GM18505 (cell line): ENCODE results near the gene EYA2.

ENCODE experiments used
- ATAC-seq: cut with Tn5 transposase; IDR thresholded peaks from one replicate; pipeline ENCODE4 v1.9.1; 2021; ENCODE audit not compliant: unreplicated experiment
- POLR2A ChIP-seq: IDR thresholded peaks from 4 replicates; pipeline ENCODE4 v1.6.1; 2011; ENCODE audit warnings: borderline replicate concordance; ENCODE audit not compliant: insufficient read depth, insufficient read length; ENCODE audit errors: extremely low read depth

EYA2 gene

DNA sequence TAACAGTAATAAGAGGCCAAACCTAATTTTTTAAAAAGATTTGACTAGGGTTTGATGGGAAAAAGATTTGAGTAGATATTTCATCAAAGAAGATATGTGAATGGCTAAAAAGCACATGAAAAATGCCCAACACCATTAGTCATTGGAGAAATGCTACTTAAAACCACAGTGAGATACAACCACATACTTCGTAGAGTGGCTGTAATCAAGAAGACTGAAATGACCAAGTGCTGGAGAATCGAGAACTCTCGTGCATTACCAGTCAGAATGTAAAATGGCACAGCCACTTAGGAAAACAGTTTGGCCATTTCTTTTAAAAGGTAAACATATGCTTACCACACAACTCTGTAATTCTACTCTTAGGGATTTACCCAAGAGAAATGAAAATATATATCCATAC is 175.5 kb downstream of the EYA2 start:
- ATAC-seq = no peak
- TF ChIP-seq POLR2A = no peak

DNA sequence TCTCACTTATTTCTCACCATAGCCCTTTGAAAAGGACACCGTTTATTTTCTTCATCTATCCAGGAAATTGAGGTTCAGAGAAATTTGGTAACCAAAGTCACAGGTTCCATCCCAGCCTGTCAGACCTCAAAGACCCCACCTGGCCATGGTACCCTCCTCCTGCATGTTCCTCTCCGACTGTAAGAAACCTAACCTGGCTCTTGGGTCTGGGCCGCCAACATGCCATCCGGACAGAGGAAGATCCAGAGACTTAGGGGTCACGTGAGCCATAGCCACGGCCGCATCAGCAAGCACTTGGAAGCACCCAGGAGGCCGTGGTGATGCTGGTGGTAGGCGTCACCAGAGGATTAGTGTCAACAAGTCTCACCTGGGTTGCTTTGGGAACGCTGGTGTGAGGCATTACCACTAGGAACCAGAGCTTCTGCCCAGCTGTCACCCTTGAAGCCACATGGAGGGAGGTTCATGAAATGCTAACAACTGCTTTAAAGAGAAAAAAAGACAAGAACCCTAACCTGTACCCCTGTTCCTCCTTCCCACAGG is 177.1 kb downstream of the EYA2 start:
- no peak for TF ChIP-seq POLR2A
- ATAC-seq = no peak

DNA sequence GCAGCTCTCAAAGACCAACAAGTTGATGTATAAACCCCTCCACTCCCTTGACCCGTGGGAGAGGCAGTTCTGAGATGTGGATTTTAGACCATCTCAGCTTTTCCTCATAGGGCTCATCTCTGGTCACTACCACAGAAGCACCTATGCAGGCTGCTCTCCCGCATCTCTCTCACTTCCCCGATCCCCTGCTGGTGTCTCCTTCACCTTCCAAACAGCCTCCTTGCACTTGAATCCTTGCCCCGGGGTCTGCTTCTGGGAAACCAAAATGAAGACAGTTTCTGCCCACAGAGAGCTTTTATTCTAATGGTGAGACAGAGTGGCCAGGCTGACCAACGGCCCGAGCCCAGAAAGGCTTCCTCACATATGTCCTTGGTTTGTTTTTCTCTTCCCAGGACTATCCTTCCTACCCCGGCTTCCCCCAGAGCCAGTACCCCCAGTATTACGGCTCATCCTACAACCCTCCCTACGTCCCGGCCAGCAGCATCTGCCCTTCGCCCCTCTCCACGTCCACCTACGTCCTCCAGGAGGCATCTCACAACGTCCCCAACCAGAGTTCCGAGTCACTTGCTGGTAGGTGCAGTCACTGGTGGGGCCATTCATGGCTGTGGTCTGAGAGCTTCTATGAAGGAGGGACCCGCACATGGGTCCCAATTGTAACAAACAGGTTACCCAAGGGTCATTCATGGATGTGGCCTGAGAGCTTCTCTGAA is 179.3 kb downstream of the EYA2 start:
- no peak for ATAC-seq
- no peak for TF ChIP-seq POLR2A

DNA sequence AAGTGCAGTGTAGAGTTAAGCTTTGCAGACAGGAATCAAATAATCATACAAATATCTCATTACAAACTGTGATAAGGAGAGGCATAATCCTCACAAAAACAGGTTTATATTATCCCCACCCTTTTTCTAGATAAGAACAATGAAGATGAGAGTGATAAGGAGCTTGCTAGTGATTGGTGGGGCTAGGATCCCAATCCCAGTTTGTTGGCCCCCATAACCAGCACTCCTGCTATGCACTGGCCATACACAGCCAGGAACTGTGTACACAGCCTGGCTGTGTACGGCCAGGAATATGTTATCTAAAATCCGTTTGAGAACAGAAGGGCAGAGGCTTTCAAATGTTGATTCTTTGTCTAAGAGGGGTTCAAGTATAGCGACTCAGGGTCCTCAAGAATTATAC is 180.6 kb downstream of the EYA2 start:
- no peak for TF ChIP-seq POLR2A
- no peak for ATAC-seq

DNA sequence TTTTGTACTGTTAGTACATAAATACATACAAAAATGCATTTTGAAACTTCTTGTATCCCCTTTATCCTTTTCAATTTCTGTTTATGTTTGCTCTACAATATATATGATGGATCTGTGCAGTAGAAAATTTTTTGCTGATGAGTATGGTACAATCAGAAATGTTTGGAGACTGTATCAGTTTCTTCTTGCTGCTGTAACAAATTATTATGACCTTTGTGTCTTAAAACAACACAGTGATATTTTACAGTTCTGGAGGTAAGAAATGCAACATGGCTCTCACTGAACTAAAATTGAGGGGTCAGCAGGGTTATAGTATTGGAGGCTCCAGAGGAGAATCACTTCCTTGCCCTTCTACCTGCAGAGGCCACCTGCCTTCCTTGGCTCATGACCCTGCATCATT is 184.4 kb downstream of the EYA2 start:
- TF ChIP-seq POLR2A = no peak

DNA sequence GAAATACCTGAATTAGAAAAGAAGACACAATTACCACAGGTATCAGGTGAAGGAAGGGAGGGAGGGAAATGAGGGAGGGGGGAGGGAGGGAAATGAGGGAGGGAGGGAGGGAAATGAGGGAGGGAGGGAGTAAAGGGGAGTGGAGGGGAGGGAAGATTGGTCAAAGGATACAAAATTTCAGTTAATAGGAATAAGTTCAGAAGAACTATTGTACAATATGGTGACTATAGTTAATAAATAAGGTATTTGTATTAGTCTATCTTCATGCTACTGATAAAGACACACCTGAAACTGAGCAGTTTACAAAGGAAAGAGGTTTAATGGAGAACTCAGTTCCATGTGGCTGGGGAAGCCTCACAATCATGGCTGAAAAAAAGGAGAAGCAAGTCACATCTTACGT is 185.7 kb downstream of the EYA2 start:
- ATAC-seq = no peak
- TF ChIP-seq POLR2A = no peak

More for the DNA sequence above, 184.4 kb downstream of the EYA2 start:
- ATAC-seq = no peak

DNA sequence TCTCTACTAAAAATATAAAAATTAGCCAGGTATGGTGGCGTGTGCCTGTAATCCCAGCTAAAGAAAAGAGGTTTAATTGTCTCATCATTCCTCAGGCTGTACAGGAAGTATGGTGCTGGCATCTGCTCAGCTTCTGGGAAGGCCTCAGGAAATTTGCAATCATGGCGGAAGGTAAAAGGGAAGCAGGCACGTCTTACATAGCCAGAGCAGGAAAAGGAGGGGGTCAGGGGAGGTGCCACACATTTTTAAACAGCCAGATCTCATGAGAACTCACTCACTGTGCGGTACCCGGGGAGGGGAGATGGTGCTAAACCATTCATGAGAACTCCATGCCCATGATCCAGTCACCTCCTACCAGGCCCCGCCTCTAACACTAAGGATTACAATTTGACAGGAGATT is 191.7 kb downstream of the EYA2 start:
- no peak for ATAC-seq

DNA sequence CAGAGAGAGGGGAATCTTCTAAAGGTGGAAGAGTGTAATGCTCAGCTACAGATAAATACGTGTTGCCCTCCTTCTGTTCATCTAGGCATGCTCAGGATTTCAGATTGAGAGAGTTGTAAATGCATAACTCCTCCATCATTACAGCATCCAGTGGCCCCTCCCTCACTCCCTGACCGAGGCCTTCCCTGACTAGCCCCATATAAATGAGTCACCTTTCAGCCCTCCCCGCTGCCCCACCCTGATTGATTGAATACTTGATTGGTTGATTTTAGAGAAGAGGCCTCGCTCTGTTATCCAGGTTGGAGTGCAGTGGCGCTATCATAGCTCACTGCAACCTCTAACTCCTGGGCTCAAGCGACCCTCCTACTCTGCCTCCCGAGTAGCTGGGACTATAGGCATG is 193.7 kb downstream of the EYA2 start:
- no peak for TF ChIP-seq POLR2A
- ATAC-seq = no peak

More for the DNA sequence above, 191.7 kb downstream of the EYA2 start:
- no peak for TF ChIP-seq POLR2A

DNA sequence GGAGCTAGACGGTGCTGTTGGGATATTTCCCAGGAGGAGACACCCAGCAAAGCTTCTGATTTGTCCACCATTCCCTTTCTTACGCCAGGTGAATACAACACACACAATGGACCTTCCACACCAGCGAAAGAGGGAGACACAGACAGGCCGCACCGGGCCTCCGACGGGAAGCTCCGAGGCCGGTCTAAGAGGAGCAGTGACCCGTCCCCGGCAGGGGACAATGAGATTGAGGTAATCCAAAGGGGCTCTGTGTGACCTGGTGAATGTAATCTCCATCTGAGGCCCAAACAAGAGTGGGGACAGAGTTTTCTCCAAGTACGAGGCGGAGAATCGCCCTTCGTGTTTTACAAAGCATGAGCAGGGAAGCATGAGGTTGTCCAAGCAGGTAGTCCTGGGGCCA is 194.5 kb downstream of the EYA2 start:
- TF ChIP-seq POLR2A = no peak
- ATAC-seq = no peak

DNA sequence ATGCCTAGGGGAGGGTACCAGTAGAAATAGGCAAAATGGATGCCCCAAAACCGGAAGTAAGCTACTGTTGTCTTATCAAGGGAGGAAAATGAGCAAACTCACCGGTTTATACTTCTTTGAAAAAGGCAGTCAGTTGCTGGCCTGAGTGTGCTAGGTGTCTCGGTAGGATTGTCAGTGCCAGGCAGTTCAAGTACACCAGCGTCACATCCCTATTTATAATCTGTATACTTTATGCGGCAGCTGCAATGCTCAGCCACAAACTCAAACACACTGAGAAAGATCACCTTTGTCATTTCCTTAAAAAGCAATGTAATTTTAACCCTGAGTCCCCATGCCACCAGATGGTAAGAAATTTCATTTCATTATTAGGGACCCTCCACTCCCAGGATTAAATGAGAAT is 196.2 kb downstream of the EYA2 start:
- ATAC-seq = no peak
- TF ChIP-seq POLR2A = no peak

DNA sequence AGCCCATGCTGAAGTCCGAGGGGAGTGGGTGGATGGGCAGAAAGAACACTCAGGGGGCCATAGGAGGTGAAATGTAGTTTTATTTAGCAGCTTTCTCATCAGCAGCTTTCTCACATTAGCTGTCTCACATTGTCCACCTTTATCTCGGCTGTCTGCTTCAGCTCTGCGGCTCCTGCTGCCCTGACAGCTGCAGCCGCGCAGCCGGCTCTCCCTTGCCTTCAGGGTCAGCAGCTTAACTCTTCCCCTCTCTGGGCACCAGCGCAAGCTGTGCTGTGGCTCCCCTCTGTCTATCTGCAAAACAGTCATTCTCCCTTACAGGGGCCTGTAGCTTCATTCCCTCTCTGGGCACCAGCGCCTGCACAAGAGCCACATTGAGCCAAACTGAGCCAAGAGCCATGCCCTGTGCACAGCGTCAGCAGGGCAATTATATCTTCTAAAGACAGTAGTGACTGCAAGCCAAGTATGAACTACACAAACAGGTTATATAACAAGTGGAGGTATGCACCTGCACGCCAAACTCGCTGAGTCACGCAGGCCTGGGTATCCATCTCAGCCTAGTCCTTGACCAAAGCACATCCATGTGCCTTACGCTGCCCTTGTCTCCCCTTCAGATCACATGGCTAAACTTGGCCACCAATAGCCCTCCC is 198.8 kb downstream of the EYA2 start:
- ATAC-seq = no peak
- TF ChIP-seq POLR2A = no peak

DNA sequence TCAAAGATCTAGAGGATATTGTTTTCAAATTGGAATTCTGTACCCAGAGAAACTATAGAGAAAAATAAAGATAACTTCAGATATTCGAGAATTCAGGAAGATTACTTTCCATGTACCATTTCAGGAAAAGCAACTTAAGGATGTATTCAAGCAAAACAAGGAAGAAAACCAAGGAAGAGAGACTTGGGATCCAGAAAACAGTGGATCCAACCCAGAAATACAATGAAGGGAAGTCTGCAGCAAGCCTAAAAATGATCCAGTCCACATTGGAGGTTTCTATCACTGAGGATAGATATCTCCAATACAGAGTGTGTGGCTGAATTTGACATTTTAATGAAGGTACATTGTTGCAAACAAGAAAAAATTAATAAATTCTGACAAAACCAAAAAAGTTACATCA is 201.0 kb downstream of the EYA2 start:
- no peak for ATAC-seq
- TF ChIP-seq POLR2A = no peak

DNA sequence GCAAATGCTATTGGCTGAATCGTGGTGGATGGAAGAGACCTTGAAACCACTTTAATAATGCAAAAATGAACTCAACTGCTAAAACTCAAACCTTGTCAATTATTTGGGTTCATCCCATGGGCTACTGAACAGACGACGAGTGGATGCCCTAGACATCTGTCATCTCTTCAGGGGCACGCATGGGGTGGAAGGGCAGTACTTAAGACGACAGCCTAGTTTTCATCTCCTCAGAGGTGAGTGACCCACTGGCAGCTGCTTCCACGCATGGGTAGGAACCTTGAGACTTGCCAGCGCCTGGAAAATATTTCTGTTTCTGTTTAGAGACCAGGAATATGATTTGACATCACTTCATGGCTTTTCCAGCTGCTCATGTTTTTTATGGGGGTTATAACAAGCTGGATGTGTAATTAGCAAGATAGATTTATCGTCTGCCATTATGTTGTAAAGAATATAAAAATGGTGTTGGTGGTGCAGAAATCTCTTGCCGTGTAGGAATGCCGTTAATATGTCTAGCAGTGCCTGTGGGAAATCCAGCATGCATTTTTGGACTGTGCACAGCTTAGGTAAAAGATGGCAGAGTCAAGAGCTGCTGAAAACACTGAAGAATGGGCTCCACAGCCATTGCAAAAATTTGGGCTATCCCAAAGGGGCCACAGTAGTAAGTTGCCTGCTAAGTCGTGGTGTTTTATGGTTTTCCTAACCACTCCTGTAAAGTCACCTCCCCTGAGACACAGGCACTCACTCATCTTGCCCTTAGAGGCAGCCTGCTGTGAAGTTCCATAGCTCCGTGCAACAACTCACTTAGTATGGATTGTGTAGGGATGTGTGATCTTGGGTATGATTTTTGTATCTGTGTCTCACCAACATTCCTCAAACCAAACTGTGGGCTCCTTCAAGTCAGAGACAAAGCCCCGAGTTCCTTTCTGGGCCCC is 203.3 kb downstream of the EYA2 start:
- TF ChIP-seq POLR2A = no peak
- no peak for ATAC-seq
